CD4-positive, alpha-beta T cell (primary cell): Measurements from ENCODE around the gene ASPHD1. TPM values are rescaled to one million over a fixed set of nuclear protein-coding genes. Genes with fewer than 3 reads are reported as not detected.

ENCODE experiments used
- ATAC-seq: fragments of 200-7000 bp; cut with Tn5 transposase; one replicate; pipeline ENCODE4 v1.10.0; 2022; ENCODE audit warnings: mild to moderate bottlenecking; ENCODE audit not compliant: poor library complexity
- CTCF ChIA-PET: fragments of 350-600 bp; sonication (Branson Sonifier 250); formaldehyde crosslinking; loops from one replicate; lab custom pipeline; 2021; ENCODE audit warnings: antibody characterized with exemption, inconsistent platforms; lab: Charles Lee
- POLR2A ChIA-PET: fragments of 350-600 bp; sonication (Branson Sonifier 250); formaldehyde crosslinking; loops from one replicate; lab custom pipeline; 2021; ENCODE audit warnings: antibody characterized with exemption, inconsistent platforms; lab: Charles Lee
- DNase-seq, 14 experiments: peaks; one replicate each; pipeline ENCODE4 v3.0.0-alpha.2; 2013 to 2020; ENCODE audit warnings: mixed read lengths in 2 of 14
- H3K27ac ChIP-seq, 2 donors: one replicate each; pipeline versions ENCODE4 v1.5.1 to v1.7.0; 2013; ENCODE audit warnings: low read length in 2 of 2, low read depth in 1 of 2, mild to moderate bottlenecking in 1 of 2
- H3K27me3 ChIP-seq, 2 experiments: 1 replicate in 1 of 2; 2 replicates in 1 of 2; pipeline versions ENCODE4 v1.6.1 to v1.7.0; 2013; ENCODE audit warnings: low read length in 2 of 2, control low read depth in 1 of 2, mild to moderate bottlenecking in 1 of 2, moderate library complexity in 1 of 2; ENCODE audit not compliant: insufficient read depth in 2 of 2, control insufficient read depth in 1 of 2
- H3K36me3 ChIP-seq: one replicate; pipeline ENCODE4 v1.6.1; 2013; ENCODE audit warnings: low read length, control low read depth; ENCODE audit not compliant: insufficient read depth
- H3K4me1 ChIP-seq: one replicate; pipeline ENCODE4 v1.6.1; 2013; ENCODE audit warnings: low read length, control low read depth; ENCODE audit not compliant: insufficient read depth
- H3K4me3 ChIP-seq: one replicate; pipeline ENCODE4 v1.5.1; 2013; ENCODE audit warnings: mild to moderate bottlenecking, low read length, moderate library complexity
- H3K9me3 ChIP-seq, 2 experiments: 1 replicate in 1 of 2; 2 replicates in 1 of 2; pipeline versions ENCODE4 v1.6.1 to v1.7.0; 2013; ENCODE audit warnings: low read length in 2 of 2, mild to moderate bottlenecking in 2 of 2, control low read depth in 1 of 2, moderate library complexity in 1 of 2; ENCODE audit not compliant: control insufficient read depth in 1 of 2, insufficient read depth in 1 of 2
- H3K27ac Mint-ChIP-seq: one replicate; pipeline ENCODE4 v1.8.0; 2020; ENCODE audit warnings: mixed read lengths
- H3K27me3 Mint-ChIP-seq: one replicate; pipeline ENCODE4 v1.8.0; 2021; ENCODE audit warnings: mixed read lengths
- H3K36me3 Mint-ChIP-seq: one replicate; pipeline ENCODE4 v1.8.0; 2021; ENCODE audit warnings: low read depth, mixed read lengths
- H3K4me1 Mint-ChIP-seq: one replicate; pipeline ENCODE4 v1.8.0; 2021; ENCODE audit warnings: low read depth, mixed read lengths
- H3K4me3 Mint-ChIP-seq: one replicate; pipeline ENCODE4 v1.8.0; 2020; ENCODE audit warnings: mild to moderate bottlenecking, mixed read lengths
- H3K9me3 Mint-ChIP-seq: one replicate; pipeline ENCODE4 v1.8.0; 2020; ENCODE audit warnings: mixed read lengths
- intact Hi-C, 2 experiments: fragments of 100-400 bp; cut with DNase I in 1 of 2; cut with micrococcal nuclease in 1 of 2; formaldehyde crosslinking; loops; one replicate each; pipeline versions ENCODE4 v1.15.1 to v1.9.0; 2023 to 2025; cut with DNase I, micrococcal nuclease
- total RNA-seq, 174 experiments: library from RNA in 2 of 174; stranded (reverse) in 2 of 174; gene quantifications; one replicate each; pipeline ENCODE4 v1.2.3 and lab custom pipeline; 2021 to 2026
- TF ChIP-seq, protein P1 (sequence below): fragments of 200-600 bp; IDR thresholded peaks from one replicate; pipeline ENCODE4 v1.8.0; 2022; ENCODE audit warnings: antibody characterized with exemption, mild to moderate bottlenecking

The ASPHD1 gene
- total RNA-seq, 2 experiments from 2014 or later = not detected

DNA sequence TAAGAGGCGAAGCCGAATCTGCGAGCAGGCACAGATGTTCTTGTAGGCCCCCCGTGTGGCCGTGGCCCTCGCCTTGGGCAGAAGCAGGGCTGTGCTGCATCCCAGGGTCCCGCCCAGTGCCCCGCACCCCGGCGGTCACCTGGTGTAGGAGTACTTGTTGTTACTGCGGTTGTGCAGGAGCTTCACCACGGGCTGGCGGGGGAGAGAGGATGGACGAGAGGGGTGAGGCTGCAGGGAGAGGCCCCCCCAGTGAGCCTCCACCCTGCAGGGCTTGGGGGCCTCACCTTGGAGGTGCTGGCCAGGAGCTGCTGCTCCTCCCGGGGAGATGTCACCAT is 11.4 kb downstream of the ASPHD1 start:
- intact Hi-C loops = no loop called here
- ChIA-PET POLR2A (no interaction called here), CTCF (no interaction called here)

DNA sequence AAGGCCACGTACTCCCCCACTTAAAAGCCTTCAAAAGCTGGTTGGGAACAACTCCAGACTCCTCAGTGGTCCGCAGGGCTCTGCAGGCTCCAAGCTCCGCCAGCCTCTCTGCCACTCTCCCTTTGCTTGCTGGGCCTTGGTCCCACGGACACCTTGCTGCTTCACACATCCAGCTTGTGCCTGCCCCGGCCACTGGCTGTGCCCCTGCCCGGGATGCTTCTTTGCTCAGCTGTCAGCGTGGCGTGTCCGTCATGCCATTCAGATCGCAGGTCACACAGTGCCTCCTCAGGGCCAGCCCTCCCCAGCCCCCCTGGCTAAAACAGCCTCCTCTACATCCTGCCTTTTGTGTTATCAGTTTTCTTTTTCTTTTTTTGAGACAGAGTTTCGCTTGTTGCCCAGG is 11.8 kb downstream of the ASPHD1 start:
- CTCF ChIA-PET = no interaction called here
- H3K27me3 Mint-ChIP-seq = no peaks in the 10 kb centered on the region
- no peak for ATAC-seq

More for the DNA sequence above, 11.4 kb downstream of the ASPHD1 start:
- Mint-ChIP-seq H3K27ac (no peak overlapping the region), H3K4me3 (no peak overlapping the region), H3K4me1 (no peaks in the 10 kb centered on the region), H3K36me3 (peaks cover 40% of the 10 kb centered on the region), H3K27me3 (no peaks in the 10 kb centered on the region), H3K9me3 (no peaks in the 10 kb centered on the region)
- ATAC-seq (no peak), DNase-seq (no peak)
- TF ChIP-seq, protein P1, sequence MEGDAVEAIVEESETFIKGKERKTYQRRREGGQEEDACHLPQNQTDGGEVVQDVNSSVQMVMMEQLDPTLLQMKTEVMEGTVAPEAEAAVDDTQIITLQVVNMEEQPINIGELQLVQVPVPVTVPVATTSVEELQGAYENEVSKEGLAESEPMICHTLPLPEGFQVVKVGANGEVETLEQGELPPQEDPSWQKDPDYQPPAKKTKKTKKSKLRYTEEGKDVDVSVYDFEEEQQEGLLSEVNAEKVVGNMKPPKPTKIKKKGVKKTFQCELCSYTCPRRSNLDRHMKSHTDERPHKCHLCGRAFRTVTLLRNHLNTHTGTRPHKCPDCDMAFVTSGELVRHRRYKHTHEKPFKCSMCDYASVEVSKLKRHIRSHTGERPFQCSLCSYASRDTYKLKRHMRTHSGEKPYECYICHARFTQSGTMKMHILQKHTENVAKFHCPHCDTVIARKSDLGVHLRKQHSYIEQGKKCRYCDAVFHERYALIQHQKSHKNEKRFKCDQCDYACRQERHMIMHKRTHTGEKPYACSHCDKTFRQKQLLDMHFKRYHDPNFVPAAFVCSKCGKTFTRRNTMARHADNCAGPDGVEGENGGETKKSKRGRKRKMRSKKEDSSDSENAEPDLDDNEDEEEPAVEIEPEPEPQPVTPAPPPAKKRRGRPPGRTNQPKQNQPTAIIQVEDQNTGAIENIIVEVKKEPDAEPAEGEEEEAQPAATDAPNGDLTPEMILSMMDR = no peak
- Histone ChIP-seq H3K4me3 (no peak overlapping the region), H3K4me1 (peaks cover 2% of the 10 kb centered on the region), H3K27ac (no peak overlapping the region), H3K36me3 (peaks cover 11% of the 10 kb centered on the region), H3K9me3 (no peaks in the 10 kb centered on the region), H3K27me3 (no peaks in the 10 kb centered on the region)

DNA sequence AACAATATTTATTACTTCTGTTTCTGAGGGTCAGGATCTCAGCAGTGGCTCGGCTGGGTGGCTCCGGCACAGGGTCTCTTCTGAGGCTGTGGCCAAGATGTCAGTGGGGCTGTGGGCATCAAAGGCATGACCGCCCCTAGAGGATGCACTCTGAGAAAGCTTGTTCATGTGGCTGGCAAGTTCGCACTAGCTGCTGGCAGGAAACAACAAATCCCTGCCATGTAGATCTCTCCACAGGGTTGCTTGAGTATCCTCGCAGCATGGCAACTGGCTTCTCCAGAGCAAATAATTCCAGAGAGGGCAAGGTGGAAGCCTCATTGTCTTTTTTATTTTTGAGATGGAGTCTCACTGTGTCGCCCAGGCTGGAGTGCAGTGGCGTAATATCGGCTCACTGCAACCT is 13.2 kb downstream of the ASPHD1 start:
- H3K27ac Mint-ChIP-seq = no peak overlapping the region
- Histone ChIP-seq H3K36me3 (peaks cover 25% of the 10 kb centered on the region), H3K27ac (no peak overlapping the region), H3K9me3 (no peaks in the 10 kb centered on the region), H3K4me3 (no peak overlapping the region), H3K27me3 (no peaks in the 10 kb centered on the region), H3K4me1 (no peaks in the 10 kb centered on the region)
- ChIA-PET CTCF (no interaction called here), POLR2A (no interaction called here)
- TF ChIP-seq, protein P1 = no peak
- intact Hi-C loops = no loop called here
- H3K36me3 Mint-ChIP-seq = peaks cover 53% of the 10 kb centered on the region
- H3K27me3 Mint-ChIP-seq = no peaks in the 10 kb centered on the region
- no peak overlapping the region for H3K4me3 Mint-ChIP-seq
- ATAC-seq = no peak
- DNase-seq = no peak
- H3K4me1 Mint-ChIP-seq = no peaks in the 10 kb centered on the region
- no peaks in the 10 kb centered on the region for H3K9me3 Mint-ChIP-seq

More for the DNA sequence above, 11.8 kb downstream of the ASPHD1 start:
- POLR2A ChIA-PET = no interaction called here
- Mint-ChIP-seq H3K36me3 (peaks cover 45% of the 10 kb centered on the region), H3K9me3 (no peaks in the 10 kb centered on the region), H3K4me1 (no peaks in the 10 kb centered on the region), H3K27ac (no peak overlapping the region), H3K4me3 (no peak overlapping the region)
- Histone ChIP-seq H3K4me3 (no peak overlapping the region), H3K27ac (no peak overlapping the region), H3K4me1 (no peaks in the 10 kb centered on the region), H3K27me3 (no peaks in the 10 kb centered on the region), H3K9me3 (no peaks in the 10 kb centered on the region), H3K36me3 (peaks cover 15% of the 10 kb centered on the region)
- TF ChIP-seq, protein P1 = no peak
- intact Hi-C loops = no loop called here
- no peak for DNase-seq
